Tibial artery (tissue), 4 donors: Measurements from ENCODE around the gene MARK1.
"Not testable (repeated sequence)": the region's sequence is repeated elsewhere in the genome, so short reads cannot be mapped to it uniquely, and the experiment has no call there.

Source experiments
- DNase-seq, 2 donors: peaks; one replicate each; pipeline ENCODE4 v3.0.0-alpha.2; 2019
- H3K27ac ChIP-seq, 2 donors: fragments of 200-600 bp; sonication (generic) in 1 of 2; 1 replicate in 1 of 2; 2 replicates in 1 of 2; pipeline ENCODE4 v1.5.1; 2018 to 2019; ENCODE audit warnings: mild to moderate bottlenecking in 1 of 2
- H3K27me3 ChIP-seq, 2 donors: fragments of 200-600 bp; sonication (generic) in 1 of 2; one replicate each; pipeline versions ENCODE4 v1.5.1 to v1.6.0; 2016 to 2019
- H3K36me3 ChIP-seq, 3 donors: fragments of 200-600 bp; sonication (generic) in 2 of 3; one replicate each; pipeline ENCODE4 v1.5.1; 2016 to 2019; ENCODE audit warnings: mild to moderate bottlenecking in 2 of 3
- H3K4me1 ChIP-seq, 4 donors: fragments of 200-600 bp; sonication (generic) in 2 of 4; 1 replicate in 3 of 4; 2 replicates in 1 of 4; pipeline ENCODE4 v1.5.1; 2016 to 2019
- H3K4me3 ChIP-seq, 2 donors: fragments of 200-600 bp; sonication (generic) in 1 of 2; 1 replicate in 1 of 2; 2 replicates in 1 of 2; pipeline ENCODE4 v1.5.1; 2018 to 2019; ENCODE audit warnings: mild to moderate bottlenecking in 2 of 2
- H3K9me3 ChIP-seq, 3 donors: fragments of 200-600 bp; sonication (generic) in 1 of 3; one replicate each; pipeline ENCODE4 v1.5.1; 2016 to 2019
- CTCF ChIP-seq, 2 experiments: fragments of 200-600 bp in 1 of 2; fragments of 450-650 bp in 1 of 2; IDR thresholded peaks; one replicate each; pipeline ENCODE4 v1.5.1; 2017 to 2019; ENCODE audit warnings: antibody characterized with exemption in 2 of 2, mild to moderate bottlenecking in 1 of 2, moderate library complexity in 1 of 2
- intact Hi-C: fragments of 100-400 bp; cut with DNase I; formaldehyde crosslinking; loops from one replicate; pipeline ENCODE4 v1.15.0; 2023; ENCODE audit warnings: low total_unique reads

MARK1 gene

GRCh38 chr1:220579317-220579716, 51.4 kb downstream of the MARK1 start:
- no peak for TF ChIP-seq CTCF (IDR thresholded peaks at IDR 0.05)
- Histone ChIP-seq H3K4me1 (peaks cover 0 to 6% (median 0%) of the 10 kb centered on the region in 4 donors), H3K27ac (no peak overlapping the region), H3K4me3 (no peak overlapping the region), H3K9me3 (peaks cover 0 to 5% (median 0%) of the 10 kb centered on the region in 3 donors), H3K36me3 (no peaks in the 10 kb centered on the region), H3K27me3 (no peaks in the 10 kb centered on the region)
- intact Hi-C loops = no loop called here
- no peak for DNase-seq

- H3K36me3 ChIP-seq = peaks cover 0 to 13% (median 0%) of the 10 kb centered on the region in 3 donors
- DNase-seq = no peak
- intact Hi-C loops = no loop called here
- TF ChIP-seq CTCF (IDR thresholded peaks at IDR 0.05) = no peak
- no peaks in the 10 kb centered on the region for H3K9me3 ChIP-seq
- H3K4me3 ChIP-seq = no peak overlapping the region
- H3K27ac ChIP-seq = no peak overlapping the region
- H3K4me1 ChIP-seq = no peaks in the 10 kb centered on the region
- no peaks in the 10 kb centered on the region for H3K27me3 ChIP-seq
Measured at GRCh38 chr1:220592714-220593113, 64.8 kb downstream of the MARK1 start.

- intact Hi-C loops = no loop called here
Measured at GRCh38 chr1:220594356-220594755, 66.4 kb downstream of the MARK1 start.

GRCh38 chr1:220595179-220595578, 67.2 kb downstream of the MARK1 start:
- Histone ChIP-seq H3K36me3 (peaks cover 0 to 6% (median 0%) of the 10 kb centered on the region in 3 donors), H3K9me3 (no peaks in the 10 kb centered on the region), H3K4me3 (no peak overlapping the region), H3K27me3 (no peaks in the 10 kb centered on the region), H3K27ac (no peak overlapping the region), H3K4me1 (no peaks in the 10 kb centered on the region)
- TF ChIP-seq CTCF (IDR thresholded peaks at IDR 0.05) = no peak
- intact Hi-C loops = no loop called here
- DNase-seq = no peak

More at GRCh38 chr1:220594356-220594755, 66.4 kb downstream of the MARK1 start:
- Histone ChIP-seq H3K4me3 (no peak overlapping the region), H3K4me1 (no peaks in the 10 kb centered on the region), H3K27ac (no peak overlapping the region), H3K9me3 (no peaks in the 10 kb centered on the region), H3K27me3 (no peaks in the 10 kb centered on the region), H3K36me3 (peaks cover 0 to 13% (median 0%) of the 10 kb centered on the region in 3 donors)
- no peak for DNase-seq
- TF ChIP-seq CTCF (IDR thresholded peaks at IDR 0.05) = no peak

GRCh38 chr1:220604926-220605325, 77.0 kb downstream of the MARK1 start:
- intact Hi-C loops = no loop called here
- H3K27ac ChIP-seq = no peak overlapping the region
- H3K27me3 ChIP-seq = no peaks in the 10 kb centered on the region
- H3K4me1 ChIP-seq = no peaks in the 10 kb centered on the region
- no peak overlapping the region for H3K4me3 ChIP-seq
- no peaks in the 10 kb centered on the region for H3K9me3 ChIP-seq
- no peak for DNase-seq
- H3K36me3 ChIP-seq = peaks cover 0 to 13% (median 0%) of the 10 kb centered on the region in 3 donors
- TF ChIP-seq CTCF (IDR thresholded peaks at IDR 0.05) = no peak

- peaks cover 0 to 13% (median 0%) of the 10 kb centered on the region in 3 donors for H3K36me3 ChIP-seq
- DNase-seq, H3K4me3 ChIP-seq, intact Hi-C loops, H3K27me3 ChIP-seq, H3K27ac ChIP-seq, H3K9me3 ChIP-seq, H3K4me1 ChIP-seq: not testable (repeated sequence)
Measured at GRCh38 chr1:220605651-220606050, 77.7 kb downstream of the MARK1 start.

- H3K9me3 ChIP-seq, intact Hi-C loops, H3K27ac ChIP-seq, H3K4me3 ChIP-seq, DNase-seq, H3K36me3 ChIP-seq, H3K4me1 ChIP-seq, H3K27me3 ChIP-seq: not testable (repeated sequence)
Measured at GRCh38 chr1:220611100-220611499, 83.2 kb downstream of the MARK1 start.
